DMS53 treated with DMSO at 0.1 percent for 48 hours (cell line): Measurements from ENCODE around the gene PRLR.
"Not testable (repeated sequence)": the region's sequence is repeated elsewhere in the genome, so short reads cannot be mapped to it uniquely, and the experiment has no call there.

Experiments
- DNase-seq: peaks from one replicate; lab custom pipeline; 2025; ENCODE audit not compliant: unreplicated experiment; lab: John Stamatoyannopoulos, UW

PRLR gene

GRCh38 chr5:35133186-35133585 is 97.1 kb downstream of the PRLR start:
- no peak for DNase-seq

DNA sequence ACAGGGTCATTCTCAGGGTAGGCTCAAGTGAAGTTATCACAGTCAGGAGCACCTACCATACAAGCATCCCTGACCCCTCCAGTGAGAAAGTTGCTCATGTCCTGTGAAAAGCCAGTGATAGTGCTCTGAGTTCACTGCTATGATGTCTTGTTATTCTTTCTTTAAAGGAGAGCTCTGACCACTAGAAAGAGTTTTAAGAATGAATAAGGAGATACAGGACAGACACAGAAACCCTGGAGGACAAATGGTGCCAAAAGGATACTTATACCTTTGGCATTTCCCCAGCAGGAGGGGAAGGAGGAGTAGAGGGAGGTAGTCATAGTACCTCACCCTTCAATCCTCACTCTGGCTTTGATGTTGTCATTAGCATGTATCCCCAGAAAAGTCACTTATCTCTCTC is 98.6 kb downstream of the PRLR start:
- no peak for DNase-seq

DNA sequence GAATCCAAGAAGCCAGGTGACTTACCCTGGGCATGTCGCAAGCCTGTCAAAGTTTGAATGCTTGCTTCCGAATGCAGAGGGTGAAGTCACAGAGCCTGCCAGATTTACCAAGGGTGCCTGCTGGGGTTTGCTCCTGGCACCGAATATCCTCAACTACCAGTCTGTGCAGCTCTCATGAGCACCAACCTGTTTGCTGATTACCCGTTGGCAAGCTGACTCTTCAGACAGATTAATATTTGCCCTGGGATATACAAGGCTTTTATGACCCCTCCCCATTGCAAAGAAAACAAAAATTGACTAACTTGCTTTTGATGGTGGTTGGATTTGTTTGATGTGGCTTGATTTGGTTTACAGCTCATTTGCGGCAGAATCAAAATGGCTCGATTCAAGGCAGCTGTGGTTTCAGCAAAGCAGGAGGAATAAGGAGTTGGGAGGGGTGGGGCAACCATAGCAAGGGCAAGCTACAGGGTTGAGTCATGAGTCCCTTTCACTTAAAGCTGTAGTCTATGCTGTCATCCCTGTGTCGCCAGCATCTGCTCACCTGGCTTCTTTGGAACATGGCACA is 100.3 kb downstream of the PRLR start:
- no peak for DNase-seq

DNA sequence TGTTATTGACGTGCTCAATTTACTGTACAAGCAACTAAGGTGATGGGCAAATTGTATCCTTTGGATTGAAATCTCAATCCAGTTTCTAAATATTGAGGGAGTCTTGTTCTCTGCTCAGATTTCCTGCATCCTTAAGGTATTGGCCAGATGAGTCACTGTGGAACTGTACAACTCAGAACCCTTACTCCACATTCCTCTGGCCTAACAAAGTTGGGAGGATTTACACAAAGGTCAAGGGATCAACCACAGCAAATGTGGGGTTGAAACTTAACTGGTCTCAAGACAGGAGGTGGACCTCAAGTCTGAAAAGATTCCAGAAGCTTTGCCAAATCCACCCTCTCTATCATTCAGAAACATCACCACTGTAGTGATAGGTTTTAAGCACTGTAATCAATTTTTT is 101.0 kb downstream of the PRLR start:
- no peak for DNase-seq

- no peak for DNase-seq
Measured at GRCh38 chr5:35127006-35127405, 103.3 kb downstream of the PRLR start.

DNA sequence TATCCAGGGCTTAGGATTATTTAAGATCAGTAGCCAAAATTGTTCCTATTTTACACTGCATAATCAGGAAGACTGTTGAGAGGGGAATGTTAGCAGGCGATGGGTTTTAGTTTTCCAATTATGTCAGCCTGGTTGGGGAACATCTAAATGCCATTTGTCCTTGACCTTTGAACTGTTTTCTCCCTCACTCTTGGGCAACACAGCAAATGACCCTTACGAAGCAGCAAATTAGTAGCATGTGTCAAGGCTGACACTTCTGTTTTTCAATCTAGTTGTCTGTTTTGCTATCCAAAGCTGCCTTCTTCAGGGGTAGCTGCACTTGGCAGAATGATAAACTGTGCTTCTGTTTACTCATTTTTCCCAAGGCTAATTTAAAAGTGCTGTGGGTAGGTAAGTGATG is 104.5 kb downstream of the PRLR start:
- DNase-seq, result no peak

- no peak for DNase-seq
Measured at GRCh38 chr5:35124932-35125331, 105.4 kb downstream of the PRLR start.

DNA sequence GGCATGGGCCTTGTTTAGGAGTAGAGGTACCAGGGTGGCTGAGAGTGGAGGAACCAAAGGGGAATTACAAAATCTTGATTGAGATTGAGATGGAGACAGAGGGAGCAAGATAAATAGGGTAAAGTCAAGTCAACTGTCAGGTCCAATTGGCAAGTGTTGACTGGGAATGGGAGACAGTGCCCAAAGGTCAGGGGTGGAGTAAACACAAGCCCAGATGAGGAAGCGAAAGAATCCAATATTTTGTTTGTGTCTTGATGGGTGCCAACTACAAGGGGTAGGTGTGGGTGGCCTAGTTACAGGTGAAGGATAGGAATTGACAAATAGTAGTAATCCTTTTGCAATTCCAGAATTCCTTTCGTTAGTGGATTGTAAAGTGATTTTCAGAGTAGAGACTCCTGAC is 107.5 kb downstream of the PRLR start:
- no peak for DNase-seq

DNA sequence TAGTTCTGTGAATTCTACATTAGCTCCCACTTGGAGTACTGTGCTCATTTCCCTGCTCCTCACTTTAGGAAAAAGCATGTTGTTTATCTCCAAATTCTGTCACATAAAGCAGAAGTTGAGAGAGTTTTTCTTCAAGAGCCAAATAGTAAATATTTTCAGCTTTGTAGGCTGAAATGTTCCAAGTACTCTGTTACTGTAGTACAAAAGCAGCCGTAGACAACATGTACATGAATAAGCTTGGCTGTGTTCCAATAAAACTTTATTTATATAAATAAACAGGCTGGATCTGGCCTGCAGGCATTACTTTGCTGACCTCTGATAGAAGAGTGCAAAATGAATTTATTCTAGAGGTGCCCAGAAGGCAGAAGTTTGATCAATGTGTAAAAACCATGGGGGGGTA is 109.6 kb downstream of the PRLR start:
- DNase-seq, result no peak

DNA sequence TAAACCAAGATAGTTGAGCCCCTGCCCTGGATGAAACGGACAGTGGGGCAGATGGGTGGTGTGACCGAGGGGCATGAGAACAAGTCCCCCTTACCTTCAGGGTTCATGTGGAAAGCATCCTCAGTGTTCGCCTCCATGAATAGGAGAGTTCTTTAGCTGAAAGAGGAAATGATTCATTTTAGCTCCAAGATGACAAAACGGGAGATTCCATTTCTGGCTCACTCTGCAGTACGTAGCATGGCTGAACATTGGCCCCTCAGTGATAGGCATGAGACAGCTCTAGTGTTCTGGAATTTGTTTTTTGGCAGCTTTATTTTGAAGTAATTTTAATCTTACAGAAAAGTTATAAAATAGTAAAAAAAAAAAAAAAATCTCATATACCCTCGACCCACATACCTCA is 112.3 kb downstream of the PRLR start:
- DNase-seq, result no peak

GRCh38 chr5:35115920-35116319 is 114.4 kb downstream of the PRLR start:
- no peak for DNase-seq

GRCh38 chr5:35114698-35115097 is 115.6 kb downstream of the PRLR start:
- DNase-seq, result no peak

- no peak for DNase-seq
Measured at GRCh38 chr5:35112300-35112699, 118.0 kb downstream of the PRLR start.

DNA sequence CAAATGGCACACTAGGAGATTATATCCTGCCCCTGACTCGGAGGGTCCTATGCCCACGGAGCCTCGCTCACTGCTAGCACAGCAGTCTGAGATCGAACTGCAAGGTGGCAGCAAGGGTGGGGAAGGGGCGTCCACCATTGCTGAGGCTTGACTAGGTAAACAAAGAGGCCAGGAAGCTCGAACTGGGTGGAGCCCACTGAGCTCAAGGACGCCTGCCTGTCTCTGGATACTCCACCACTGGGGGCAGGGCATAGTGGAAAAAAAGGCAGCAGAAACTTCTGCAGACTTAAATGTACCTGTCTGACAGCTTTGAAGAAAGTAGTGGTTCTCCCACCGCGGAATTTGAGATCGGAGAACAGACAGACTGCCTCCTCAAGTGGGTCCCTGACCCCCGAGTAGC is 125.7 kb downstream of the PRLR start:
- DNase-seq, result not testable (repeated sequence)

DNA sequence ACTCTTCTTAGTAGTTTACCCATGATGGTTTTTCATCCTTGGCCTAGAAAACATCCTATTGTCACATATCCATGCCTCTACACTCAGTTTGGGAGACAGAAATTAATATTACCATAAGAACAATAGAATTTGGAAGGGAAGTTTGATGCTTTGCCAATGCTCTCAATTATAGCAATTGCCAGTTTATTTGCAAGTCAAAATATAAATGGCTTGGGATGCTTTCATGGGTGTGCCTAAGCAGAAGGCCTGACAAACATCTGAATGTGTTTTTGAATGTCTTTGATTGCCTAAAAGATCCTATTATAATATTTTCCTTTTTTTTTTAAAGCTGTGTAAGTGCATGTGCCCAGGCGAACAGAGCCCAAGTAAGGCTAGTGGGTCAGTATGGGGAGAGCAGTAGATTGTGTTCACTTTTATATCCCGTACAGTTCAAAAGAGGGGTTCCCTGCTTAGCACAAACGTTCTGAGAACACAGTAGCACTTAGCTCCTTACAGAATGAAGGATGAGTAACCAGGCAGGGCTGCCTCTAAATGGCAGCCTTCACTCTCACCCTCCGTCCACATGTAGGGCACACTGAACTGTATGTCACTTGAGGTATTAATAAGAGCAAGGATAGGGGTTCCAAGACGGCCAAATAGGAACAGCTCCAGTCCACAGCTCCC is 126.5 kb downstream of the PRLR start:
- DNase-seq, result no peak

DNA sequence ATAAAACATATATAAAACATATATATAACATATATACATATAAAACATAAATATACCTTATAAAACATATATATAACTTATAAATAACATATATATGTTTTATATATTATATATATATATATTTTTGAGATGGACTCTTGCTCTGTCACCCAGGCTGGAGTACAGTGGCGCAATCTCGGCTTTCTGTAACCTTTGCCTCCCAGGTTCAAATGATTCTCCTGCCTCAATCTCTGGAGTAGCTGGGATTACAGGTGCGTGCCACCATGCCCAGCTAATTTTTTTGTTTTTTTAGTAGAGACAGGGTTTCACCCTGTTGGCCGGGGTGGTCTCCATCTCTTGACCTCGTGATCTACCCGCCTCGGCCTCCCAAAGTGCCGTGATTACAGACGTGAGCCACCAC is 128.6 kb downstream of the PRLR start:
- not testable (repeated sequence) for DNase-seq

GRCh38 chr5:35101016-35101415 is 129.3 kb downstream of the PRLR start:
- no peak for DNase-seq

DNA sequence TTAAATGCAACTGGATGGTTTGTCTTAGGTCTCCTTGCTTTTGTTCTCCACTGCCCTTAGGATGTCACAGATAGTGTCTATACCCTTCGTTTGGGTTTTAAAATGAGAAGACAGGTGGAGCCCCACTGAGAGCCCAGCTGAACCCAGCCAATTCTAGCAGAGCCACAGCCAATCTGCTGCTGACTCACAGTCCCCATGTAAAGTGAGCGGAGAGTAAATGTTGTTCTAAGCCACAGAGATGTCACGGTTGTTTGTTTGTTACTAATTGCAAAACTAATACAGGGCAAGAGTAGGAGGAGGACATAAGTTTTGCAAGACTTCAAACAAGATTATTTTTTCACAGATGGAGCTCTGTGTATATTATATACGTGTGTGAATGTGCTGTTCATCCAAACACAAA is 132.1 kb downstream of the PRLR start:
- DNase-seq, result no peak

- no peak for DNase-seq
Measured at GRCh38 chr5:35096932-35097331, 133.4 kb downstream of the PRLR start.

DNA sequence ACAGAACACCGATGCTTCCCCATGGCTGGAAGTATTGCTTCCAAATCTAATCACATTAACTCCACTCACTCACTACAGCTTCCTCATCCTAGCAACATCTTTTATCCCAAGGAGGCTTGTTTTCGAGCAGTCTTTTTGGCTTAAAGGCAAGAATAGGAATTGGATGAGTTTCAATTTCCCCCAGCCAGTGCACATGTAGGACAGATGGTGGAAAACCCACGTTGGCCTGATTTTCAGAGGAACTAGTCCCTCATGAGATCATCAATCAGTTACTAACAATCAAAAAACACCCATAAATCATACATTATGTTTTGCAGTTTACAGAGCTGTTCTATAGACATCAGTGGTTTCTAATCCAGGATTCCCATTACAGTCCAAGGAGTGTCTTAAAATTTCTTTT is 134.1 kb downstream of the PRLR start:
- DNase-seq, result no peak

GRCh38 chr5:35095366-35095765 is 134.9 kb downstream of the PRLR start:
- no peak for DNase-seq

DNA sequence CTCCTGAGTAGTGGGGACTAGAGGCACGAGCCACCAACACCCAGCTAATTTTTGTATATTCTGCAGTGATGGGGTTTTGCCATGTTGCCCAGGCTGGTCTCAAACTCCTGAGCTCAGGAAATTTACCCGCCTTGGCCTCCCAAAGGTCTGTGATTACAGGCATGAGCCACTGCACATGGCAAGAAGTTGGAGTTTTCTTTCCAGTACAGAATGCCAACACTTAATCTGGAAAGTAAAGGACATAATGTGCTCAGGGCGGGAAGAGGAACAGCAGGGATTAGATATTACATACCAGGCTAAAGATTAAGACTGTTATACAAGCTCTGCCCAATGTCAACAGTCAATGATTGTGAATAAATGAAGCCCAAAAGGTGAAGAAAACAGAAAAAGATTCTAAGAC is 135.3 kb downstream of the PRLR start:
- no peak for DNase-seq

GRCh38 chr5:35092703-35093102 is 137.6 kb downstream of the PRLR start:
- no peak for DNase-seq
